HG03342 (cell line): Measurements from ENCODE around the gene SLC30A2.

ENCODE experiments used
- ATAC-seq: cut with Tn5 transposase; IDR thresholded peaks from one replicate; pipeline ENCODE4 v1.9.1; 2021; ENCODE audit warnings: mild to moderate bottlenecking, moderate library complexity; ENCODE audit not compliant: unreplicated experiment

The SLC30A2 gene

DNA sequence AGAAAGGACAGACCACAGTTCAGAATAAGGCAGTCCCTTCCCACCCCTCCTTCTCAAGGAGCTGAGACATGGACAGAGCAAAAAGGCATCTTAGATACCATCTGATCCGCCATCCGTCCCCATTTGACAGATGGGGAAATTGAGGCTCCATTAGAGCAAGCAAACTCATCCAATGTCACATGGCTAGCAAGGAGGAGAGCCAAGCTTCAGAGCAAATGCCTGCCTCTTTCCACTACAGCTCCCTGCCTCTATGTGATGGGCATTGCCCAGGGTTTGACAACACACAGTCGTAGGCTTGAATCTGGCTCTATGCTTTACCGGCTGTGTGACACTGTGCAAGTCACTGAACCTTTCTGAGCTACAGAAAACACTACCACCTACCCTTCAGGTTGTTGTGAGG, 3.9 kb downstream of the SLC30A2 start:
- no peak for ATAC-seq

DNA sequence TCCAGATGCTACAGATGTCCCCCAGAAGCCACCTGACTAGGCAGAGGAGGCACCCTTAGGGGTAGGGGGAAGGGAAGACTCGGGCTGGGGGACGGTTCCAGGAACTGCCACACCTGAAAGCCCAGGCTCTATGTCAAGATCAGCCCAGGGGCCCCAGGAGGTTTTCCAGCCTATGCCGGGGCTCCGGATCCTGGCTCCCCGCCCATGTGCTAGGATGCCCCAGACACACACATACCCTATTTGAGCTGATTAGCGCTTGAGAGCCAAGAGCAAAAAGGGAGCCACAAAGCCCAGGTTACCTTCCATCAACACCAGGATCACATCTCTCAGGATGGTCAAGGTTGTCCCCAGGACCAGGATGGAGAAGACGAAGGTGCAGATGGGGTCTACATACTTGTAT, 4.5 kb downstream of the SLC30A2 start:
- ATAC-seq, result no peak

DNA sequence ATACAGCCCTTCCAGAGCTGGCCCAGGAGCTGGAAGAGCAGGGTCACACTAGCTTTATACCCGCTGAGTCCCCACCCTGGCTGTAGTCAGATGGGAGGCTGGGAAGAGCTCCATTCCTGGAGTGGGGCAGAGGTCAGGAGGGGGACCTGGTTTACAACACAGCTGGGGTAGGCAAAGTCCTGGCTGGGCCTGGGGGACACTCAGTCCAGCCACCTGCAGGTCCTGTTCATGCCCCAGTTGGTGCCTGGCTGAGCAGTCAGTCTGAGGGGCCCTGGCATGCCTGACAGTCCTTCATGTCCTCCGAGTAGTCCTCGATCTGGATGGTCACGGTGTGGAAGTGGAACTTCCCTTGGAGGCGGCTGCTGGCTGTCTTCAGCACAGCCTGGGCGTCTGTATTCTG, 7.0 kb downstream of the SLC30A2 start:
- no peak for ATAC-seq

DNA sequence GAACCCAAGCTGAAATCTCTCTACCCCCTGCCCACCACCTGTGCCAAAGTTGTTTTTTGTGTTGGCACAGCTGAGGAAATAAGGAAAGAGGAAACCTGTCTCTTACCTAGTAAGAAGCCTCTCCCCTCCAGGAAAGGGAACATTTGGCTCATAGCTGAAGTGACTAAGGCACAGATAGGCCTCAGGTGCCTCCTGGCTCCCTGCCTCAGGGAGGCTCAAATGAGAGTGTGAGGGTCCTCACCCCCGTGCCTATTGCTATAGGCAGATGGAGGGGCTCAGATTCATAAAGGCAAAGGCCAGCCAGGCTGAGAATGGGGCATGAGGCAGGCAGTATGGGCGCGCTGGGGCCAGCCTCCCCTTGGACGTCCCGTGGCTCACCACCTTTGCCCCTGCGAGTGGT, 7.4 kb downstream of the SLC30A2 start:
- no peak for ATAC-seq

DNA sequence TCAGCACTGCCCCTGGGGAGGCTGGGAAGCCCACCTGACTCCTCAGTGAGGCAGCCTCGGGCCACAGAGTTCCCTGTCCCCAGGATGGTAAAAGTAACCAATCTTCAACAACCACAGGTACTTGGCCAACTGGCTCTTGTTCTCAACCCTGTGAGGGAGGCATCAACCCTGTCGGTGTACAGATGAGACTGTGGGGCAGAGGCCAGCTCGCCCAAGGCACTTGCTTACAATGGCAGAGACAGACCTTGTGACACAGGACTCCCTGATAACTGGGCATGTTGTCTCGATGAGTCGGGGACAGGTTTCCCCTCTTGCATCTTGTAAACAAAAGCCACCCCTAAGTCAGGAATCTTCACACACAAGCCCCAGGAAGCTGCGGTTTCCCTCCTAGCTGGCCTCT, 8.0 kb downstream of the SLC30A2 start:
- no peak for ATAC-seq

DNA sequence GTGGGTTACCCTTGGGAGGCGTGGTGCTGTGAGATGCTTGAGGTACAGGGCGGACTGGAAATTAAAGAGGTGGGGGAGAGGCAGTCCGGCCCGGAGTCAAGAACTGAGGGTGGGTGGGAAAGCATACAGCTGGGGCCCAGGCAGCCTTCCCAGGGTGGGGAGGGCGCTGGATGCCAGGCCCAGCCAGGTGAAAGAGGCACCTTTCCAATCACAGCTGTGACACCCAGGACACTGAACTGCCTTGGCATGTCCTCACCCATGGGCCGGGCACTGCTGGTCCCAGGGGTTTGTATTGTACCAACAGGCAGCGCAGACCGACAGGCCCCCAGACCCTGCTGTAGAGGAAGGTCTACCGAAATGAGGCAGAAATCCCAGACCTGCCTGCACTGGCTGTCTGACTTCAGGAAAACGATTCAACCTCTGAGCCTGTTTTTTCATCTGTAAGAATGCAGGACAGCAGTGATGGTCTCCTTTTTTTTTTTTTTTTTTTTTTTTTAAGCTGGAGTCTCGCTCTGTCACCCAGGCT, 9.1 kb downstream of the SLC30A2 start:
- no peak for ATAC-seq

DNA sequence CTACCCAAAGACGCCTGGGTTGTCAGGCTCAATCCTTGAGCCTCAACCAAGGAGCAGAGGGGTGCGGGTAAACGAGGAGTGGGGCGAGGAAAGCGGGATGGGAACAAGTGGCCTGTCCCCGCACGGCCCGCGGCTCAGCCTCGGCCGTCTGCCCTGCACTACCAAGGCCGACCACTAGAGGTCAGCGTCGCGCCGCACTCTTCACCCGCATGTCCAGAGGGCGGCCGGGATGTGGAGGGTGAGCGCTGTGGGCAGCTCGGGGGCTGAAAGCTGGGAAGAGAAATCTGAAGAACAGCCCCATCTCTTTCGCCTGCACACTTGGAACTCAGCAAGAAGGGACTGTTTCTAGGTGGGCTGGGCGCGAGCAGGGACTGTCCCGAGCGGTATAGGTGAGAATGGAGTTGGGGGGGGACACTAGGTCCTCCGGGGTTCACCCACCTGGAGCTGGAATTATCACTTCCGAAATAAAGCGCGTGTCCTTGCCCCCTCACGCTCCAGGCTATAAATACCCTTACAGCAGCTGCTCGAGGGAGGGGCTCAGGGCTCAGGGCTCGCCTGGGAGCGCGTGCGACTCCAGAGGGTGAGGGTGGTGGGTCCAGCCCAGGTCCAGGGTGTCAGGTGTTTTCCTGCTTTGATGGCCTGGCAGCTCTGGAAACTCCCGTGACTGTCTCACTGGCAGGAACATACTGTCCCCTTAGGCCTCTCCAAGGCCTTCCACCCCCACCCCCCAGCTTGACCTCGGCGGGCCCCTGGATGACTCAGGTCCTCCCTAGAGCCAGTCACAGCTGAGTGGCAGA, 9.8 kb downstream of the SLC30A2 start:
- ATAC-seq, result peak; percentile 55

DNA sequence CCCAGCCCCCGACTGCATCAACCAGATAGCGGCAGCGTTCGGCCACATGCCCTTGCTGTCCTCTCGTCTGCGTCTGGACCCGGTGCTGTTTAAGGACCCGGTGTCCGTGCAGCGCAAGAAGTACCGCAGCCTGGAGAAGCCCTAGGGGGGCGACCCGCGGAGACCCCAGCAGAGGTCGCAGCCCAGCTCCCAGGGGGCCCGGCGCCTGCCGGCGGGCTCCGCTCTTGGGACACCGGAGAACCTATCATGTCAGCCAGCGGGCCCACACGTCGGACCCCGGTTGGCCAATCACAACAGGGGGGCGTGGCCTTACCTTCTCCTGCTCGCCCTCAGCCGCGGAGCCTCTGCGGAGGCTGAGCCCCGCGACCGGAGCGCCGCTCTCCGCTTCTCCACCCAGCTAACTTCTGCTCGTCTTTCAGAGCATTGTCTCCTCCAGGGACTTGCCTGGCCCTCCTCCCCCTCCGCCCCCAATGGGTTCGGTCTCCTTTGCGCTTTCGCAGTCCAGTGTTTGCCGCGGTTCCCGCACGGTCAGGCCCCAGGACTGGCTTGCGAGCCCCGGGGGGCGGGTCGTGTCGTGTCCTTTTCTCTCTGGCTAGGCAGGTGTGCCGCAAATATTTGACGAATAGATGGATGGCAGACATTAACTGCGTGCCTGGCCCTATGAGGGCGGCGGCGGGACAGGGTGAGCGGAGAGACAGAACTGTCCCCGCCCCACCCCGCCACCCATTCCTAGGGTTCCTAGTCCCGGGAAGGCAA, 10.5 kb downstream of the SLC30A2 start:
- ATAC-seq, result peak; percentile 81

DNA sequence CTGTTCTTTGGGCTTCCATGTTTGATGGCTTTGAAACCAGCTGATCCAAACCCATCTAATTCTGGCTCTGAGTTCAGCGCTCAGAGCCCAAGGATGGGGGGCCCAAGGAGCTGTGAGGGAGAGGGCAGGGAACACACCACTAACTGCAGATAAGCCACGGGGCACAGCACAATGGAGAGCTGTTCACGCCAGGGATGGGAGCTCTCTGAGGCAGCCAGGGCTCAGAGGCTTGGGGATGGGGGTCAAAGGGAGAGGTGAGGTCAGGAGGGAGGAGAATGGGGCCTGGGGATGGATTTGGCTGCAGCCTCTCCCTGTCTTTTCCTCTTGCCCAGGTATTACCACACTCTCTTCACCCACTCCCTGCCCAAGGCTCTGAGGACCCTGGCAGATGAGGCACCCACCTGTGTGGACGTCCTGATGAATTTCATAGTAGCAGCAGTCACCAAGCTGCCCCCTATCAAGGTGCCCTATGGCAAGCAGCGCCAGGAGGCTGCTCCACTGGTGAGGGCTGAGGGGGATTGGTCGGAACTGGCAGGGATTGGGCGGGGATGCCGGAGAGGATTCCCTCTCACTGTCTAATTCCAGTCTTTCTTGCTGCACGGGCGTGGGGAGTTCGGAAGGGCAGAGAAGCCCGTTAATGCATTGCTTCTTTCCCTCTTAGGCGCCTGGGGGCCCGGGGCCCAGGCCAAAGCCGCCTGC, 11.3 kb downstream of the SLC30A2 start:
- ATAC-seq, result no peak

DNA sequence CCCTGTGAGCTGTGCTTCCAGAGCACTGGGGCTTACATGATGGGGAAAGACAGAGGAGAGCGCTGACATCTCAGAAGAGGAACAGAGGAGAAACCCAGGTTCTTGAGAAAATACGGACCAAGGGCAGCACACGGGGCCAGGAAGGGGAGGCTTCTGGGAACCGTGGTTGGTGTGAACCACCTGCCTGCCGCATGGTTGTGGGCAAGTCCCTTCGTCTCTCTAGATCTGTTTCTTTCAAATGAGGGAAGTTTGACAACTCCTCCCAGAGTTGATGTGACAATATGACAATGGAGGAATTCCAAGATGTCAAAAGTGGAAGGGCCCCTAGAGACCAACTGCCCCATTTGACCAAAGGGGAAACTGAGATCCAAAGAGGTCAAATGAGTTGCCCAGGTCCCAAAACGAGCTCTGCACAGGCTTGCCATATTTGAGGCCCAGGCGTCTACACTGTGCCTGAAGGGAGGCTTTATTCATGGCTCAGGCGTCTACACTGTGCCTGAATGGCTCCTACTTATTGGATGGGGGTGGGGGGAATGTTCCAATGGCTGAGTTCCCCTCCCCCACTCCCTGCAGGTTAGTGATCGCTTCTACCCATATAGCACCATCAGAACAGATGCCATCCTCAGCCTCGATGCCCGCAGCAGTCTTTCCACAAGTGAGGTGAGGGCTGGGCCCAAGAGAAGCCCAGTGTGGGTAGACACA, 13.1 kb downstream of the SLC30A2 start:
- ATAC-seq, result no peak

DNA sequence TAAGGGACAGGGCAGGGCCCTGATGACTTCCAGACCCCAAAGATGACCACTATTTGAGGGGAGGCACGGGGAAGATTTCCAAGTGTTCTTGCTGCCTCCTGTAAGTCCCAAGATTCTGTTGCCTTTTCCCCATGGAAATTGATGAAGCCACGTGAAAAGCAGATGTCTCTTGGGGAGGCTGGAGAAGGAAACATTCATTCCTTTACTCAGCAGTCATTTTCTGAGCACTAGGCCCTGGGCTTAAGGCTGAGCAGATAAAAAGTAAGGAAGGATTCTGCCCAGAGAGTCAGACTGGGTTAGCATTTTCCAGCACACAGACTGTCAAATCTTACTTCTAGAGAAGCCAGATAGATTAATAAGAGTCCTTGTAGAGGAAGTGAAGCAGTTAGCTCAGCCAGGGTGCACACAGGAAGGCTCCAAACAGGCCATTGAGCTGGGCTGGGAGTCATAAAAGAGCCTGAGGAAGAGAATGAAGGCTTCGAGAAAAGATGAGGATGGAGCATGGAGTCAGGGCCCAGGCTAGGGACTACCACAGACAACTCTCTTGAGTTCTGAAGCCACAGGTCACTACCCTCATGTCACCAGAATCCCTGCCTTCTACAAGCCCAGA, 14.2 kb downstream of the SLC30A2 start:
- no peak for ATAC-seq

DNA sequence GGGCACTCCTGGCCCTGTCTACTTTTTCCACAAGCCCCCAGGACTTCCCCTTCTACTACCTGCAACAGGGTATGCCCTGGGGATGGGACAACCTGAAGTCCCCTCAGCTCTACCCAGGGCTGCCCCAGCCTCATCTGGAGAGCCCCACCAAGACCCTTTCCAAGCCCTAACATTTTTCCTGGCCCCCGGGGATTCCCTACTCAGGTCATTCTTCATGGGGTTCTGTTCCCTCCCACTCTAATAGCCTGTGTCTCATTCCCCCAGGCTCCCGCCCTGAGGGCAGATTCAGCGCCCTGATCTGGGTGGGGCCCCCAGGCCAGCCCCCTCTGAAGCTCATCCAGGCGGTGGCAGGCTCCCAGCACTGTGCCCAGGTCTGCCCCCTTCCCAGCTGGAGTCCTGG, 14.7 kb downstream of the SLC30A2 start:
- ATAC-seq, result no peak

DNA sequence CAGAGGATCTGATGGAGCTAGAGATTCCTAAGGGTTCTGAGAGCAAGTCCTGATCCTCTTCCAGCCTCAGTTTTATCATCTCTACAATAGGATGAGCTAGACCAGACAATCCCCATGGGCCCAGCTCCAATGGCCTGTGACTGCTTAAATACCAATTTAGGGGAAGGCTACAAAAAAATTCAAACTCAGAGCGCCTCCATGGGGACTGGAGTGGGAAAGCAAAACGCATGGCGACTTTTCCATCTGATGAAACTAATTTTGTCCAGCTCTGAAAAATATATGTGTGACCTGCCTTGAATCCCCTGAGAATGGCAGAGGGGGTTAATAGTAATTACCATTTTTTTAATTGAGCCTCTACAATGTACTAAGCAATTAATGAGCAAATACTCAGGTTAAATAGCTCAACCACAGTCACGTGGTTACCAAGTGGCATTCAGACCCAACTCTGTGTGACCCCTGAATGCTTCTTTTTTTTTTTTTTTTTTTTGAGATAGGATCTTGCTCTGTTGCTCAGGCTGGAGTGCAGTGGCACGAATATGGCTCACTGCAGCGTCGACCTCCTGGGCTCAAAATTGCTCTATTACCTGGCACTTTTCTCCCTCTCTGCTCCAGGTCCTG, 15.9 kb downstream of the SLC30A2 start:
- no peak for ATAC-seq

DNA sequence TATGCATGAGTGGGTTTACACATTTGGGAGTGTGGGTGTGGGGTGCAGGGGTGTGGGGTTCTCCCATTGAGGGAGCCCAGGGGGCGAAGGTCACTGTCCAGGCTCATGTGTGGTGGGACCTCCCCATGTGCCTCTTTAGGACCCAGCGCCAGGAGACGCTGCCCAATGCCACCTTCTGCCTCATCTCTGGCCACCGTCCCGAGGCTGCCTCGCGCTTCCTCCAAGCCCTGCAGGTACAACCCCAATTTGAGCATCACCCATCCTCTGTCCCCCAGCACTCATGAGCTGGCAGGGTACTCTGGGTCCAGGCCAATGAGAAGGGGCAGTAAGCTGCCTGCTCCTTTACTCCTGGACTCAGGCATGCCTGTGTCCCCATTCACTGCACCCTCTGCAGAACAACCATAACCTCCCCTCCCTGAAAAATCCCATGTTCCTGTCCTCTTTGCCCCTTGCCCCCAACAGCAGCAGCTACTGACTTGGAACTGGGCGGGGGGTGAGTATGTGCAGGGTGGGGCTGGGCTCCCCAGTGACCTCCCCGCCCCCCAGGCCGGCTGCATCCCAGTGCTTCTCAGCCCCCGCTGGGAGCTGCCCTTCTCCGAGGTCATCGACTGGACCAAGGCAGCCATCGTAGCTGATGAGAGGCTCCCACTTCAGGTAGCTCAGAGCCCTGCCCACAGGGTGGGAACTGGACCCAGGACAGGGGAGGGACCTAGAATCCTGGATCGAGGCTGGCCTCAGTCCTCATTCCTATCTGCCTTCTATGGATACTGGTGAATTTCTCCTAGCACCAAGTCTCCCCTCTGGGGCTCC, 16.7 kb downstream of the SLC30A2 start:
- no peak for ATAC-seq

DNA sequence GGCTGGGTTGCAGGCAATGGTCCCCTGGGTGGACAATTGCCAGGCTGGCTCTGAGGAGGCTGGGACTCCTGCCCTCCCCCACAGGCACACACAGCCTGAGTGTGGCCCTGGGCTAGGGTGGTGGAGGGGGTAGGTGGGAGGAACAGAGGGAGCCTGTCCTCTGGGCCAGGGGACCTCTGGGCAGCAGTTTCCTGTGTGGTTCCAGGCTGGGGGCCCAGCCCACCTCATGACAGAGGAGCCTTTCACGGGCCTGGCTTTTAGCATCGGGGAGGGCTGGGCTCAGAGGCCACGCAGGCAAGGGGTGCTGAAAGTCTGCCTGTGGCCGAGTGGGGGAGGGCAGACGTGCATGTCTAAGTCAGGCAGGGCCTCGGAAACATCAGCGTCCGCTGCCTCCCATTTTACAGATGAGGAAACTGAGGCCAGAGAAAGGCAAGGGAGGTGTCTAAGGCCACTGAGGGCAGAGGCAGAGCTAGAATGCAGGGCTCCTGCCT, 17.4 kb downstream of the SLC30A2 start:
- no peak for ATAC-seq

DNA sequence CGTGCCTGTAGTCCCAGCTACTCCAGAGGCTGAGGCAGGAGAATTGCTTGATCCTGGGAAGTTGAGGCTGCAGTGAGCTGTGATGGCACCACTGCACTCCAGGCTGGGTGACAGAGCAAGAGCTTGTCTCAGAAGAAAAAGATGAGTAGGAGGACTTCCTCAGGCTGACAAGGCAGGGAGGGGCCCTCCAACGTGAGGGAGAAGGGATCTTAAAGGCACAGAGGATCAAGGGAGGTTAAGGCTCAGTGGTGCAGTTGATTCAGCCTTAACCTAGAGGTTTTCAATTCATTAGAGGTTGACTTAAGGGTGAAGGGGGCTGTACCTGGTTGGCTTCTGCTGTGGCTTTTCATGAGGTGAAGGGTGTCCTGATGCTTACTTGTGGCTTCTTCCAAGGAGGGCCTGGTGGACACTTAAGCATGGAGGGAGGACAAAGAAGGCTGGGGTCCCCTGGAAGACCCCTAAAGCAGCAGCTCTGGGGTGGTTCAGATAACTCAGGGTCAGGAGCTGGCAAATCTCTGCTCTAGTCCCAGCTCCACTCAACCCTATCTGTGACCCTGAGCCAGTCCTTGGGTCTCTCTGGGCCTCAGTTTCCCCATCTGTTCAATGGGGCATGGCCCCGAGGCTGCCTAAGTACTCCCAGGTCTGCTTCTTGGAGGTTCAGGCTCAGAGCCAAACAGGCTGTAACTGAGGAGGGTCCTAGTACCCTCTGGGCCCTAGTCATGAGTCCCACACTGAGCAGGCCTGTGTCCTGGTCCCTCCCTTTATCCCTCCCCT, 18.0 kb downstream of the SLC30A2 start:
- ATAC-seq, result no peak

DNA sequence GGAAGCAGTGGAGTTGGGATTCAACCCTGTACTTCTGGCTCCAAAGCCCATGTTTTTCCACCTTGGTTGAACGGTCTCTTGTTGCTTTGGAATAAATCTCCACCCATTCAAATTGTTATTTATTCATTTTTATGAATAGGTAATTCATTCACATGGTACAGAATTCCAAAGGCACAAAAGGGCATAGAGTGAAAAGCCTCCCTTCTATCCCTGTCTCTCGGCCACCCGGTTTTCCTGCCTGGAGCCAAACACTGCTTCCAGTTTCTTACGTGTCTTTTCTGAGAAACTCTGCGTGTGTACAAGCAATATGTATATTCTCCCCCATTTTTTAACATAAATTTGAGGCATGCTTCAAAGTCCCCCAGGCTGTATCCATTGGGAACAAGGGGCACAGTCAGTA, 20.4 kb downstream of the SLC30A2 start:
- no peak for ATAC-seq

DNA sequence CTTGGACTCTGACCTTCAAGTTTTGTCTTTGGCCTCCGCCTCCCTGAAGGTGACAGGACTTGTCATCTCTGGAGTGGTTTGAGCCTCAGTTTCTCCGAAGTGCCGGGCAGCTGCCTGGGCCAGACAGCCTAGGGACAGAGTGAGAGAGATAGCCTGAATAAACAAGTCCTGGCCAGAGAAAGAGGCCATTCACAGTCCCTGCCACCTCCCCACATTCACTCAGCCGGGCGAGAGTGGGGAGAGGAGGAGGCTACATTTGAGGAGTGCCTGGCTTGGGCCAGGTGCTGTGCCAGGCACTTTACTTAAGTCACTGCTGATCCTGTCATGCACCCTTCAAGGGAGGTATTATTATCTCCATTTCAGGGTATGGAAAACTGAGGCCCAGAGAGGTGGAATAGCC, 20.9 kb downstream of the SLC30A2 start:
- no peak for ATAC-seq
